Upper lobe of right lung (tissue), 1 donor: Measurements from ENCODE around the gene KCNS3. TPM values are rescaled to one million over a fixed set of nuclear protein-coding genes. Genes with fewer than 3 reads are reported as not detected.
A peak's percentile ranks its signal among the peaks of the same experiment; 100 is the strongest.
"Not testable (repeated sequence)": the region's sequence is repeated elsewhere in the genome, so short reads cannot be mapped to it uniquely, and the experiment has no call there.

Experiments
- ATAC-seq: fragments of 200-7000 bp; cut with Tn5 transposase; one replicate; pipeline ENCODE4 v1.9.1; 2020; ENCODE audit warnings: mild to moderate bottlenecking, moderate library complexity
- DNase-seq: peaks from one replicate; pipeline ENCODE4 v3.0.0-alpha.2; 2020
- H3K27ac ChIP-seq: fragments of 200-600 bp; one replicate; pipeline ENCODE4 v1.8.0; 2022
- H3K27me3 ChIP-seq: fragments of 200-600 bp; one replicate; pipeline ENCODE4 v1.8.0; 2022; ENCODE audit warnings: mild to moderate bottlenecking
- H3K36me3 ChIP-seq: fragments of 200-600 bp; one replicate; pipeline ENCODE4 v1.8.0; 2022
- H3K4me1 ChIP-seq: fragments of 200-600 bp; one replicate; pipeline ENCODE4 v1.8.0; 2022
- H3K4me3 ChIP-seq: fragments of 200-600 bp; one replicate; pipeline ENCODE4 v1.8.0; 2022; ENCODE audit warnings: mild to moderate bottlenecking
- H3K9me3 ChIP-seq: fragments of 200-600 bp; one replicate; pipeline ENCODE4 v1.8.0; 2022
- intact Hi-C: fragments of 100-400 bp; cut with DNase I; formaldehyde crosslinking; loops from one replicate; pipeline ENCODE4 v1.11.0; 2022
- total RNA-seq: library from RNA; stranded (reverse); fragmentation: NEBNext Ultra II Directional; extraction: Animal tissue kit (Norgen Biotek cat#: 25700); gene quantifications from one replicate; pipeline ENCODE4 v1.2.1, GENCODE V29; 2021
- TF ChIP-seq, protein P1 (sequence below): fragments of 200-600 bp; IDR thresholded peaks from one replicate; pipeline ENCODE4 v1.8.0; 2022; ENCODE audit warnings: antibody characterized with exemption
- donor health status: DM: no; HTN: yes; CAD: no; lungs with severe emphysema.

Gene KCNS3
- total RNA-seq, 1 donor from 2014 or later: 47.8 TPM

GRCh38 chr2:17959833-17960232 lies 81.4 kb downstream of the KCNS3 start:
- ATAC-seq (no peak), DNase-seq (no peak)
- no peak overlapping the region for H3K27ac ChIP-seq
- intact Hi-C loops: no loop called here
- H3K4me3 ChIP-seq: no peak overlapping the region
- H3K9me3 ChIP-seq: no peaks in the 10 kb centered on the region
- TF ChIP-seq, protein P1, sequence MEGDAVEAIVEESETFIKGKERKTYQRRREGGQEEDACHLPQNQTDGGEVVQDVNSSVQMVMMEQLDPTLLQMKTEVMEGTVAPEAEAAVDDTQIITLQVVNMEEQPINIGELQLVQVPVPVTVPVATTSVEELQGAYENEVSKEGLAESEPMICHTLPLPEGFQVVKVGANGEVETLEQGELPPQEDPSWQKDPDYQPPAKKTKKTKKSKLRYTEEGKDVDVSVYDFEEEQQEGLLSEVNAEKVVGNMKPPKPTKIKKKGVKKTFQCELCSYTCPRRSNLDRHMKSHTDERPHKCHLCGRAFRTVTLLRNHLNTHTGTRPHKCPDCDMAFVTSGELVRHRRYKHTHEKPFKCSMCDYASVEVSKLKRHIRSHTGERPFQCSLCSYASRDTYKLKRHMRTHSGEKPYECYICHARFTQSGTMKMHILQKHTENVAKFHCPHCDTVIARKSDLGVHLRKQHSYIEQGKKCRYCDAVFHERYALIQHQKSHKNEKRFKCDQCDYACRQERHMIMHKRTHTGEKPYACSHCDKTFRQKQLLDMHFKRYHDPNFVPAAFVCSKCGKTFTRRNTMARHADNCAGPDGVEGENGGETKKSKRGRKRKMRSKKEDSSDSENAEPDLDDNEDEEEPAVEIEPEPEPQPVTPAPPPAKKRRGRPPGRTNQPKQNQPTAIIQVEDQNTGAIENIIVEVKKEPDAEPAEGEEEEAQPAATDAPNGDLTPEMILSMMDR: no peak
- no peaks in the 10 kb centered on the region for H3K36me3 ChIP-seq
- no peaks in the 10 kb centered on the region for H3K27me3 ChIP-seq
- H3K4me1 ChIP-seq: no peaks in the 10 kb centered on the region

DNA sequence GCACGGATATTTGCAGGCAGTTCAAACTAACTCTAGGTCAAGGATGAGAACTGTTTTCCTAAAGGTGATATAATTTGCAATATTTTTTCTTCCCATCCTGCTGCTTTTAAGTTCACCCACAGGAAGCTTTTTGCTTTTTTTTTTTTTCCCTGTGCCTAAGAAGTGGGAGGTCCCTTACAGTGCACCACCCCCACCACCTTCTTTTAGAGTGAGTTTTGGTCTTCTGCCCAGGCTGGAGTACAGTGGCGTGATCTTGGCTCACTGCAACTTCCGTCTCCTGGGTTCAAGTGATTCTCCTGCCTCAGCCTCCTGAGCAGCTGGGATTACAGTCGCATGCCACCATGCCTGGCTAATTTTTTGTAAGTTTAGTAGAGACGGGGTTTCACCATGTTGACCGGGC lies 82.5 kb downstream of the KCNS3 start:
- intact Hi-C loops: no loop called here
- no peaks in the 10 kb centered on the region for H3K9me3 ChIP-seq
- no peak overlapping the region for H3K4me3 ChIP-seq
- H3K4me1 ChIP-seq: no peaks in the 10 kb centered on the region
- TF ChIP-seq, protein P1: no peak
- no peak for DNase-seq
- H3K27me3 ChIP-seq: no peaks in the 10 kb centered on the region
- no peak overlapping the region for H3K27ac ChIP-seq
- ATAC-seq: peak; percentile 69
- no peaks in the 10 kb centered on the region for H3K36me3 ChIP-seq

DNA sequence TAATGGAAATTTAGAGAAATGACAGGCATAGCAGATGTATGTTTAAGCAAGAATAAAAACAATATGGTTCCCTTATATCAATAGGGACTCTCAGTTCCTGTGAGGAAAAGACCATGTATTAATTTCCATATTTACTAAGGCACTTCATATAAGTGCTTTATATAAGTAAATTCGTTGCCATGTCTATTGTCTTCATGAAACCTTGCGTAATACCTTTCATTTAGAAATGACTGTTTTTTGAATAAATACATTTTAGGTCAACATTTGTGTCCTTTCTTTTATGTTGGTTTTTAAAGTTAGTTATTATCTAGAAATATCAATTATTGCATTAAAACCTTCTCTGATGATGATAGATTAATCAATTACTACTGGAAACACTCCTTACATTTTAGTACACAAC lies 83.3 kb downstream of the KCNS3 start:
- DNase-seq: no peak
- Histone ChIP-seq H3K36me3 (no peaks in the 10 kb centered on the region), H3K9me3 (no peaks in the 10 kb centered on the region), H3K27me3 (no peaks in the 10 kb centered on the region), H3K4me1 (no peaks in the 10 kb centered on the region), H3K4me3 (no peak overlapping the region), H3K27ac (no peak overlapping the region)
- intact Hi-C loops: no loop called here
- TF ChIP-seq, protein P1: no peak
- ATAC-seq: no peak

DNA sequence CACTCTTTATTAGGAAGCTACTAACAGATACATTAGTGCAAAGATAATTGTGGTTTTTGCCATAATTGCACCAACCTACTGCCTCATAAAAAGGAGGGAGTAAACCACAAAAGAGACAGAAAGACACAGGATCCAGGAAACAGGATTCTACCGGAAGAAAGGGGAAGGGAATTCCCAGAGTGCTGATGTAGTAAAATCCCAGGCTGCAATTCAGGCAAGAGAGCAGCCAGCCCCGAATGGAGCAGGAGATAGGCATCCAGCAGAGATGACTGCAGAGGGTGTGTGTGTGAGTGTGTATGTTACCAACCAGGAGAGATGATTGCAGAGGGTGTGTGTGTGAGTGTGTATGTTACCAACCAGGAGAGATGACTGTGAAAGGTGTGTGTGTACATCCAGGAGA lies 84.4 kb downstream of the KCNS3 start:
- H3K4me3 ChIP-seq: no peak overlapping the region
- no peak overlapping the region for H3K27ac ChIP-seq
- DNase-seq: no peak
- no peak for ATAC-seq
- TF ChIP-seq, protein P1: no peak
- intact Hi-C loops: no loop called here
- no peaks in the 10 kb centered on the region for H3K4me1 ChIP-seq
- H3K36me3 ChIP-seq: no peaks in the 10 kb centered on the region
- no peaks in the 10 kb centered on the region for H3K27me3 ChIP-seq
- H3K9me3 ChIP-seq: no peaks in the 10 kb centered on the region

DNA sequence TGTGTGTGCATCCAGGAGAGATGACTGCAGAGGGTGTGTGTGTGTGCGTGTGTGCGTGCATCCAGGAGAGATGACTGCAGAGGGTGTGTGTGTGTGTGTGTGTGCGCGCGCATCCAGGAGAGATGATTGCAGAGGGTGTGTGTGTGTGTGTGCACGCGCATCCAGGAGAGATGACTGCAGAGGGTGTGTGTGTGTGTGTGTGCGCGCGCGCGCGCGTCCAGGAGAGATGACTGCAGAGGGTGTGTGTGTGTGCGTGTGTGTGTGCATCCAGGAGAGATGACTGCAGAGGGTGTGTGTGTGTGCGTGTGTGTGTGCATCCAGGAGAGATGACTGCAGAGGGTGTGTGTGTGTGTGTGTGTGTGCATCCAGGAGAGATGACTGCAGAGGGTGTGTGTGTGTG lies 85.1 kb downstream of the KCNS3 start:
- H3K27me3 ChIP-seq, H3K4me3 ChIP-seq, ATAC-seq, H3K4me1 ChIP-seq, DNase-seq, intact Hi-C loops, H3K27ac ChIP-seq, H3K9me3 ChIP-seq, H3K36me3 ChIP-seq: not testable (repeated sequence)

DNA sequence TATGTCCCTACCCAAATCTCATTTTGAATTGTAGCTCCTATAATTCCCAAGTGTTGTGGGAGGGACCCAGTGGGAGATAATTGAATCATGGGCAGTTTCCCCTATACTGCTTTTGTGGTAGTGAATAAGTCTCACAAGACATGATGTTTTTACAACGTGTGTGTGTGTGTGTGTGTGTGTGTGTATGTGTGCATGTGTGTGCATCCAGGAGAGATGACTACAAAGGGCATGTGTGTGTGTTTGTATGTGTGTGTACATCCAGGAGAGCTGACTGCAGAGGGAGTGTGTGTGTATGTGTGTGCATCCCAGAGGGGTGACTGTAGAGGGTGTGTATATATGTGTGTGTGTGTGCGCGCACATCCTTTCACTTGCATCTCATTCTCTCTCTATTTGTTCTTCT lies 86.7 kb downstream of the KCNS3 start:
- Histone ChIP-seq H3K27ac (no peak overlapping the region), H3K9me3 (no peaks in the 10 kb centered on the region), H3K4me3 (no peak overlapping the region), H3K27me3 (no peaks in the 10 kb centered on the region), H3K36me3 (no peaks in the 10 kb centered on the region), H3K4me1 (no peaks in the 10 kb centered on the region)
- TF ChIP-seq, protein P1: no peak
- ATAC-seq (no peak), DNase-seq (no peak)
- intact Hi-C loops: no loop called here
